Epithelial cell of proximal tubule (primary cell): ENCODE results near the gene HIBADH. TPM values are rescaled to one million over a fixed set of nuclear protein-coding genes. Genes with fewer than 3 reads are reported as not detected.
"Not testable (repeated sequence)": the region's sequence is repeated elsewhere in the genome, so short reads cannot be mapped to it uniquely, and the experiment has no call there.

ENCODE experiments used
- DNase-seq: peaks from one replicate; pipeline ENCODE4 v3.0.0-alpha.2; 2011; ENCODE audit warnings: low read depth
- H3K4me3 ChIP-seq: 2 replicates; pipeline ENCODE4 v1.5.1; 2011; ENCODE audit warnings: low read depth, mild to moderate bottlenecking, low read length
- CTCF ChIP-seq: conservative IDR thresholded peaks from 2 replicates; pipeline ENCODE4 v1.5.1; 2012; ENCODE audit warnings: low read depth, mild to moderate bottlenecking, low read length
- total RNA-seq: library from RNA; depleted of rRNA; stranded (reverse); fragments of >200 nt; gene quantifications from 2 replicates; pipeline ENCODE4 v1.2.3, GENCODE V29; 2015

The HIBADH gene
- total RNA-seq, 1 donor from 2014 or later, result 49.5 TPM

- no peak overlapping the region for H3K4me3 ChIP-seq
- TF ChIP-seq CTCF, result no peak
- DNase-seq, result no peak
Observed at GRCh38 chr7:27684491-27684890, 21.8 kb upstream of the HIBADH start.

- no peak overlapping the region for H3K4me3 ChIP-seq
- DNase-seq, result no peak
- TF ChIP-seq CTCF, result no peak
Observed at GRCh38 chr7:27680610-27681009, 17.9 kb upstream of the HIBADH start.

- no peak for TF ChIP-seq CTCF
- no peak overlapping the region for H3K4me3 ChIP-seq
- DNase-seq, result no peak
Observed at GRCh38 chr7:27678617-27679260, 16.1 kb upstream of the HIBADH start.

GRCh38 chr7:27677912-27678612, 15.4 kb upstream of the HIBADH start:
- DNase-seq, result peak; percentile 96
- no peak for TF ChIP-seq CTCF
- no peak overlapping the region for H3K4me3 ChIP-seq

- not testable (repeated sequence) for DNase-seq
Observed at GRCh38 chr7:27674126-27674525, 11.4 kb upstream of the HIBADH start.

GRCh38 chr7:27671675-27672074, 9.0 kb upstream of the HIBADH start:
- H3K4me3 ChIP-seq, result no peak overlapping the region
- TF ChIP-seq CTCF, result no peak
- no peak for DNase-seq

More at GRCh38 chr7:27674126-27674525, 11.4 kb upstream of the HIBADH start:
- H3K4me3 ChIP-seq, result not testable (repeated sequence)

- no peak for TF ChIP-seq CTCF
- DNase-seq, result no peak
- H3K4me3 ChIP-seq, result no peak overlapping the region
Observed at GRCh38 chr7:27670676-27671075, 8.0 kb upstream of the HIBADH start.
